ENCODE results near the gene CHST11.

Gene CHST11

DNA sequence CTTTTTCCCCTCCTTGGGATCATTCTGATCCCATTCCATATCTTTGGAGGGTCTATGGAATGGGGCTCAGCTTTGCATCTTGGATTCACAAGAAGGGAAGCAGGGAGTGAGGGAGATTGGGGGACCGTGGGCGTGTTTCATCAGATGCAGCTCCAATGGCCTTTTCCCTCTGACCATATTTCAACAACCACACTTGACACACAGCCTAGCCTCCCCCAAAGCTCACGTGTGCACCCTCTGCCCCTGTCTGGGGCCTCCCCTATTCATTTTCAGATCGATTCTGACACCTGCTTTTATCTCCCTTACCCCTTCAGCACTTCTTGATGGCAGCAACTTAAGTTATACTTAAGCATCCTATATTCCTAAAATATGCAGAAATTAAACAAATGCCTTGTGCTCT lies 126.6 kb downstream of the CHST11 start:
- DNase-seq (ENCODE audit: low read depth in 3 of 3), result no peak

GRCh38 chr12:104585448-104586055 lies 128.8 kb downstream of the CHST11 start:
- no peak for DNase-seq (ENCODE audit: low read depth in 3 of 3)

GRCh38 chr12:104586351-104586919 lies 129.7 kb downstream of the CHST11 start:
- DNase-seq (ENCODE audit: low read depth in 3 of 3), result no peak

GRCh38 chr12:104588047-104588920 lies 131.5 kb downstream of the CHST11 start:
- no peak for DNase-seq (ENCODE audit: low read depth in 3 of 3)

DNA sequence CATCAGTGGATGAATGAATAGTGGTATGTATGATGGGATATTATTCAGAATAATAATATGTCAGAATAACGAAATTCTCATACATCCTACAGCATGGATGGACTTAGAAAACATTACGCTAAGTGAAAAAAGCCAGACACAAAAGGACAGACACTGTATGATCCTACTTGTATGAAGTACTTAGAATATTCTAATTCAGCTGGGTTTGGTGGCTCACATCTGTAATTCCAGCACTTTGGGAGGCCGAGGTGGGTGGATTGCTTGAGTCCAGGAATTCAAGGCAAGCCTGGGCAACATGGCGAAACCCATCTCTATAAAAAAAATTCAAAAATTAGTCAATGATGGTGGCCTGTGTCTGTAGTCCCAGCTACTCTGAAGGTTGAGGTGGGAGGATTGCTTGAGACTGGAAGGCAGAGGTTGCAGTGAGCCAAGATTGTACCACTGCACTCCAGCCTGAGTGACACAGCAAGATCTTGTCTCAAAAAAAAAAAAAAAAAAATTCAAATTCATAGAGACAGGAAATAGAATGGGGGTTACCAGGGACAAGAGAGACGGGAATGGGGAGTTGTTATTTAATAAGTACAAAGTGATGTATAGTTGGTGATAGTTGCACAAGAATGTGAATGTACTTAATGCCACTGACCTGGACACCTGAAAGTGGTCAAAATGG lies 132.3 kb downstream of the CHST11 start:
- DNase-seq (ENCODE audit: low read depth in 3 of 3), result no peak

GRCh38 chr12:104590022-104590421 lies 133.3 kb downstream of the CHST11 start:
- no peak for DNase-seq (ENCODE audit: low read depth in 3 of 3)

GRCh38 chr12:104591257-104591885 lies 134.6 kb downstream of the CHST11 start:
- DNase-seq (ENCODE audit: low read depth in 3 of 3), result no peak

DNA sequence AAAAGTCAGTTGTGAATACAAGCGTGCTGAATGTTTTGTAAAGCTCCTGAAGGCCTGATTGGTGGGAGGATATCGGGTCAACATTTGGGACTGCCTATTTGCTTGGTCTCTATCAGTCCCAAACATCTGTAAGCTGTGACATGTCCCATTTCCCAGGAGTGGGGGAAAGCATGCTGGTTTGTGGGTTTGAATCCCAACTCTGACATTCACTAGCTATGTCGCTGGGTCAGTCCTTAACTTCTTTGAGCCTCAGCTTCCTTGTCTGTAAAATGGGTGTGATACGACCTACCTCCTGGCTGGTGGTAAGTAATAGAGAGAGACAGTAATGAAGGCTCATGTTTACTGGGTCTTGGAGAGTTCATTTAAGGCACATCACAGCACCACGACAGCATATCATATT lies 136.7 kb downstream of the CHST11 start:
- DNase-seq (ENCODE audit: low read depth in 3 of 3), result no peak

GRCh38 chr12:104596134-104596799 lies 139.5 kb downstream of the CHST11 start:
- DNase-seq (ENCODE audit: low read depth in 3 of 3), result no peak

GRCh38 chr12:104596898-104597843 lies 140.4 kb downstream of the CHST11 start:
- DNase-seq (ENCODE audit: low read depth in 3 of 3), result no peak

GRCh38 chr12:104598342-104599271 lies 141.9 kb downstream of the CHST11 start:
- DNase-seq (ENCODE audit: low read depth in 3 of 3), result no peak

GRCh38 chr12:104599272-104600035 lies 142.7 kb downstream of the CHST11 start:
- no peak for DNase-seq (ENCODE audit: low read depth in 3 of 3)

- DNase-seq (ENCODE audit: low read depth in 3 of 3), result no peak
Observed at GRCh38 chr12:104600036-104600712, 143.4 kb downstream of the CHST11 start.

- no peak for DNase-seq (ENCODE audit: low read depth in 3 of 3)
Observed at GRCh38 chr12:104600790-104601739, 144.3 kb downstream of the CHST11 start.

DNA sequence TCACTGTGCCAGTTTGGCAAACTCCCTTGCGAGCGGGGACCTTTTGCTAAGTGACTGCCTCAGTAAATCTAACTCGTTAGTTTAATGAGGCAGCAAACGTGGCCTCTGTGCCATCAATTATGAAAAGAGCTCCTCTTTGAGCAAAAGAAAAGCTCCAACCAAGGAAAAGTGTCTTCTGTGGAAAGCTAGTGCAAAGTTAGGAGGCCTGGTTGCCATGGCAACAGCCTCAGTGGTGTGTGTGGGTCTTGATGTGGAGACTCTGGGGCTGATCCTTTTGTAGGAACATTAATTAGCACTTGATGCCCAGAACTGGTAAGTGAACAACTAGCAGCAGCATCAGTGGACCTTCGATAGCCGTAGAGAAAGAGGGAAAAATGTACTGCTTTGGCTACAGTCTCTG lies 145.7 kb downstream of the CHST11 start:
- no peak for DNase-seq (ENCODE audit: low read depth in 3 of 3)

DNA sequence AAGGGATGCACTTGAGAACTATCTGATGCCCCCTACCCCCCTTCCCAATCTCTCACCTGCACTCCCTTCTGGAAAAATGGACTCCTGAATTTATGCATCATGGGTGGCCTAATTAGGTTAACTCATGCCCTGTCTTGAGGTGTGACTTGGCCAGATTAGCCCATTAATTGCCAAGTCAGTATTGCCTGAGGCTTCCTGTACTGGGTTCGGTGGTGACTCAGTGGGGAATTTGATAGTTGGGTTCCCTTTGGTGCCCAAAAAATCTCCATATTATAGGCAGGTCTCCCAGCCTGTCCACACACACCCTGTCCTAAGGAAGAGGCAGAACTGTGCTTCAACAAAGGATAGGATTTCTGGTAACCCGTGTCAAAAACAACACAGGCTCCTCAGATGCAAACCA lies 146.1 kb downstream of the CHST11 start:
- no peak for DNase-seq (ENCODE audit: low read depth in 3 of 3)

DNA sequence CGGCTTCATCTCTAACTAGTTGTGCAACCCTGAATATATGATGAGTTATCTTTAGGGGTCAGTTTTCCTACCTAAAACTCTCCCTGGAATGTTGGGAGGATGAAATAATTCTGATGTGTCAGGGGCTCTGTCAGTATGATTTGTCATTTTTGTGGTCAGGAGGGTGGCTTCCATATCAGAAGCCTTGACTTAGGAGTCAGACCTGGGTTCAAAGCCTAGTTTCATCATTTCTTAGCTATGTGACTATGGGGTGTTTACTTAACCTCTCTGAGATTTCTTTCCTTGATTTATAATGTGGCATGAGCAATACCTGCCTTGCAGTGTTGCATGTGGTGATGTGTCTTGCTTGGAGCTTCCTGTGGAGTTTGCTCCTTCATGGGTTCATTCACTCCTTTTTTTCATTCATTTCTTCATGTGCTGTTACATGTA lies 146.8 kb downstream of the CHST11 start:
- no peak for DNase-seq (ENCODE audit: low read depth in 3 of 3)
